GM18526 (cell line): ENCODE measurements around the gene UMPS.
A peak's percentile ranks its signal among the peaks of the same experiment; 100 is the strongest.

ENCODE experiments used
- POLR2A ChIP-seq: IDR thresholded peaks from 3 replicates; pipeline ENCODE4 v1.6.1; 2011; ENCODE audit not compliant: insufficient read length; ENCODE audit errors: extremely low read depth

The UMPS gene

GRCh38 chr3:124730129-124730940, at the start of gene UMPS:
Gene UMPS, plus strand, starts transcription at chr3:124730452. Its CDS starts 20 bp downstream, at chr3:124730472.
- TF ChIP-seq POLR2A, result peak; percentile 92

DNA sequence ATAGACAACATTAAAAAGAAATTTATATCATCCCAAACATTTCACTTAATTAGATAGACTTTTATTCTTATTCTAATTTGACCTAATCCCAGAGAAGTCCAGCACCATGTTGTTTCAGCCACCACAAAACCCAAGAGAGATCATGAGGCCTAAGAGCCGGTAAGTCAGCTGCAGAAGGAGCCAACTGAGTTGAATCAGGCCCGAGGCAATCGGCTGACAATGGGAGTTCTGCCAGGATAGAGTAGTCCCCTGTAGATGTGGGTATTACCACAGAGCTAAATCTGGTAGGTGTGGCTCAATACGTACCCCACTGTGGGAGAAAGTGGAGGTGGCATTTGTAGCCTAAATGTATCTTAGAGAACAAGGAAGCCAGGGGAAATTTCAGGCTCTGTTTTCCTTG, 49.7 kb upstream of the UMPS start:
- no peak for TF ChIP-seq POLR2A

DNA sequence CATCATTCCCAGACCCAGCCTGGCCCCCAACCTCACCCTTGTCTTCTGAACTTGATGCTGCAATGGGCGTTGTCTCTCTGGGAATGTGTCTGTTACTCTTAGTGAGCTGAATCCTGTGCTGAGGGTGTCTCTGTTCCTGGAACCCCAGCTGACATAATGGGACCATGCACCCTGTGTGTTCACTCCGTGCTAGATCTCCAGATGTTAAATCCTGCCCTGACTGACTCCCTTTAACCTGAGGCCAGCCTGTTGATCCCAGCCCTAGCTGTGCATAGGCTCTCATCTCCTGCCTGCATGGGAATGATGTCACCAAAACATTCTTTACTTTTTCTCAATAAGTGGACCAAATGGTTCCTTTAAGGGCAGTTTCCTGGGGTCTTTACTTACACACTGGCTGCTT, 48.0 kb upstream of the UMPS start:
- no peak for TF ChIP-seq POLR2A

DNA sequence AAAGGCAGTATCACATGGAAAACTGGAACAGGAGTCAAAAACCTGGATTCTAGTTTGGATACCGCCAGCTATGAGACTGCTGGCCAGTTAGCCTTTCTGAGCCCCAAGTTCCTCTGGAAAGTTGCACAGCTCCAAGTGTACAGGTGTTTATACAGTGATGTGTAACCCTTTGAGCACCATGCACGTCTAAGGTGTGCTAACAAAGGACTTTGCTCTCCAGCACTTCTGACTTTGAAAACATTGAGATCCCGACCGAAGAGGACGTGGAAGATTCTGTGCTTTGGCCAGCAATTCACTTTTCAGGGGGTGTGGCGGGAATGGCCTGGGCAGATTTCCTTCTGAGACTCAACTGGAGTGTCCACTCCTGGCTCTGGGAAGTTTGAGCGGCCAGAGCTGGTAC, 45.8 kb upstream of the UMPS start:
- no peak for TF ChIP-seq POLR2A

- no peak for TF ChIP-seq POLR2A
Observed at GRCh38 chr3:124685067-124685466, 45.2 kb upstream of the UMPS start.

DNA sequence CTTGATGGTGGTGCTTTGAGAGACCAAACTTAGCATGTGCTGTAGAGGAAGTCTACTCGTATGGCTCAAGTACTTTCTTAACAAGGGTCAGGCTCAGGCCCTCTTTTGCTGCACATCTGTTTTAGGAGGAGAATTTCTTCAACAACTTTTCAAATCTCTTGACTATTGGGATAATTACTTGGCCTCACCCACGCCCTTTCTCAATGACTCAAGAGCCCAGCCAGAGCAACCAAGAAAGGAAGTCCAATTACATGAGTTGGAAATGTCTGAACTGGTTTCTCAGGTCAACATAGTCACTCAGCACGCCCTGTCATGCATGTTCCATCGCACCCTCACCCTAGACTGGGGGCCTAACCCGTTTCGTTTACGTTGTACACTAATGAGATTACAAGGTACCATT, 44.8 kb upstream of the UMPS start:
- TF ChIP-seq POLR2A, result no peak

GRCh38 chr3:124686028-124686670, 44.1 kb upstream of the UMPS start:
- no peak for TF ChIP-seq POLR2A

DNA sequence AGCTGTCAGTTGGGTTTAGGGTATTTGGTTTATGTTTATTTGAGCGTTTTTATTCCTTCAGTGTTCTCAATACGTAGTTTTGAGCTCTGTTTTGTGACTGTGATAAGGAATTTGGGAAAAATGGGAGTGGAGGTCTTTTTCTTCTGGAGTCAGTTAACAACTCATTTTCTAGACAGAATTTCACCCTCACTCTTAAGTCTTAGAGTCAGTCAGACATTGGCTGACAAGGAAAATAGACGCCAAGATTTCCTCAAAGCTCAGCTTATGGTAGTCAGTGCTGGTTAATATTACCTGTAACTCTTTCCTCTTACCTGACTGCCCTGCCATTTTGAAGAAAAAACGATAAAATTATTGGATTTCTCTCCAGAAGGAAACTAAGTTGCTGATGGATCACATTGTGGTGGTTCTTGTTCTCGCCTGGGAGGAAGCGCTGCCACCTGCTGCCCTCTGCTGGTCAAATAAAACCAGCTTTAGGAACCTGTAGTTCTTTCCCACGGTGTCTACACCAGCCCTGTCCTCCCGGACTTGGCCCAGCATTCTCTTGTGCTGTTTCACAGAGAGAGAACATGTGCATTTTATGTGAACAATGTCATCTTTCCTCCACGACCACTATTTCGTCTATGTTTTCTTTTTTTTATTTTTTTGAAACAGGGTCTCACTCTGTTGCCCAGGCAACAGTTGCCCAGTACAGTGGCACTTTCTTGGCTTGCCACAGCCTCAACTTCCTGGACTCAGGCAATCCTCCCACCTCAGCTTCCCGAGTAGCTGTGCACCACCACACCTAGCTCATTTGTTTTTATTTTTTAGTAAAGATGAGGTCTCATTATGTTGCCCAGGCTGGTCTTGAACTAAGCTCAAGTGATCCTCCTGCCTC, 41.4 kb upstream of the UMPS start:
- TF ChIP-seq POLR2A, result no peak

DNA sequence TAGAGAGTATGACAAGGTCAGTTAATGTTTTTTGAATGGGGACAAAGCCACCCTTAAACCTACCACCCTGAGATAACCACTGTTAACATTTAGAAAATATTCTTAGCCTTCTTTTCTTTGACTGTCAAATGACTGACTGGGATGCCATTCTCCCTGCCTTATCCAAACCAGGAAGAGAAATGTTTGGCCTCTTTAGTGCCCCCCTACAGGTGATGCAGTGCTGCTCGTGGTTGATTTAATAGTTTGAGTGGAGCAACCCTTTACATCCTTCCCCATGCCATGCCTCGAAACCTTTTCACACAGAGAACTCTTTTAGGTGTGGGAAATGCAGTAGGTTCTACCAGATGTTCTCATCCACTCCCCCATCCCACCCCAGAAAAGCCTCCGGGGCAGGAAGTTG, 38.7 kb upstream of the UMPS start:
- no peak for TF ChIP-seq POLR2A

DNA sequence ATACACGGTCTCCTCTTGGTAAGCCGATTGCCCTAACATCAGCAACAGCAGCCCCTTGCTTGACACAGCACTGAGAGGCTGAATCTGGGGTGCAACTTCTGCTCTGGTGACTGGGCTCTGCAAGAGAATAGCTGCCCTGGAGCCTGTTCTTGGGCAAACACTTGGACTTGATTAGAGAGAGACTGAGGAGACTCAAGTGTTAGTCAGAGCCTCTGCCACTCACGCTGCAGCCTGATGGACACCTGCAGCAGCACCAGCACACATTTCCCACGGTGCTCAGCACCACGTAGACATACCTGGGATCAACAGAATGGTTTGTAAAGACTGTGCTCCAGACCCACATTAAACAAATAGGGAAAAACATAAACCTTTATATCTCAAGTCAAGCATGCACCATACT, 35.8 kb upstream of the UMPS start:
- TF ChIP-seq POLR2A, result no peak

GRCh38 chr3:124695369-124695768, 34.9 kb upstream of the UMPS start:
- TF ChIP-seq POLR2A, result no peak

DNA sequence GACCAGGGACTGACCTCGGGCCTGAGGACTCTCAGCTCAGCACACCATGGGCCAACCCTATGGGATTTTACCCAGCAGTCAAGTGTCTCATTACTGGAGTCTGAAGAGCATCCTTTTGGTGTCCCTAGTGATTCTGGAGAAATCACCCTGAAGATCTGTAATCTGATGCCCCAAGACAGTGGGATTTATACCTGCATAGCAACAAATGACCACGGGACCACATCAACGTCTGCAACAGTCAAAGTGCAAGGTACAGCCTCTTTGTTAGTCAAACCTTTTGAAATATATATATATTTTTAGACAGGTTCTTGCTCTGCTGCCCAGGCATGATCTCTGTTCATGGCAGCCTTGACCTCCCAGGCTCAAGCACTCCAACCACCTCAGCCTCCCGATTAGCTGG, 34.2 kb upstream of the UMPS start:
- TF ChIP-seq POLR2A, result no peak

GRCh38 chr3:124697302-124697701, 33.0 kb upstream of the UMPS start:
- no peak for TF ChIP-seq POLR2A

GRCh38 chr3:124698030-124698770, 32.1 kb upstream of the UMPS start:
- no peak for TF ChIP-seq POLR2A

- no peak for TF ChIP-seq POLR2A
Observed at GRCh38 chr3:124699051-124699450, 31.2 kb upstream of the UMPS start.

GRCh38 chr3:124699686-124700396, 30.4 kb upstream of the UMPS start:
- no peak for TF ChIP-seq POLR2A
